ENCODE results near the gene AMOTL1.

DNA sequence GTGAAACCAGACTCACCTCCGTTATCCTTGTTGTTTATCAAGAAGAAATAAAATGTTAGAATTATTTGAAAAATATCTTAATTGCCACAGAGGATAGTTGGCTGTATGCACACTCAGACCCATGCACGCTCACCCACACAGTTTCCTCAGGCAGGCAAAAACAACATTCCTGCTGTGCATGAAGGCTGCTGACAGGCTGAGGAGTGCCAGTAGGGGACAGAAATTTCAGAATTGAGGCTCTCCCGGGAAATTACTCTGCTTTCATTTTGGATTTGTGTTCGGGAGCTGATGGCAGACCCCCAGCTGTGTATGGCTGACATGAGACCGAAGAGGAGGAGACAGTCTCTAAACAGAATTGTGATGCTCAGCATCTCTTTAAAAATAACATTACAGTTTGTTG lies 87.5 kb downstream of the AMOTL1 start:
- TF ChIP-seq, protein P1, sequence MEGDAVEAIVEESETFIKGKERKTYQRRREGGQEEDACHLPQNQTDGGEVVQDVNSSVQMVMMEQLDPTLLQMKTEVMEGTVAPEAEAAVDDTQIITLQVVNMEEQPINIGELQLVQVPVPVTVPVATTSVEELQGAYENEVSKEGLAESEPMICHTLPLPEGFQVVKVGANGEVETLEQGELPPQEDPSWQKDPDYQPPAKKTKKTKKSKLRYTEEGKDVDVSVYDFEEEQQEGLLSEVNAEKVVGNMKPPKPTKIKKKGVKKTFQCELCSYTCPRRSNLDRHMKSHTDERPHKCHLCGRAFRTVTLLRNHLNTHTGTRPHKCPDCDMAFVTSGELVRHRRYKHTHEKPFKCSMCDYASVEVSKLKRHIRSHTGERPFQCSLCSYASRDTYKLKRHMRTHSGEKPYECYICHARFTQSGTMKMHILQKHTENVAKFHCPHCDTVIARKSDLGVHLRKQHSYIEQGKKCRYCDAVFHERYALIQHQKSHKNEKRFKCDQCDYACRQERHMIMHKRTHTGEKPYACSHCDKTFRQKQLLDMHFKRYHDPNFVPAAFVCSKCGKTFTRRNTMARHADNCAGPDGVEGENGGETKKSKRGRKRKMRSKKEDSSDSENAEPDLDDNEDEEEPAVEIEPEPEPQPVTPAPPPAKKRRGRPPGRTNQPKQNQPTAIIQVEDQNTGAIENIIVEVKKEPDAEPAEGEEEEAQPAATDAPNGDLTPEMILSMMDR (IDR thresholded peaks at IDR 0.05; ENCODE audit: control extremely low read depth in 1 of 3, insufficient read depth in 1 of 3, low read depth in 1 of 3, low read length in 3 of 3): no peak
- TF ChIP-seq BRCA1 (IDR thresholded peaks at IDR 0.05; ENCODE audit: low read depth, low read length) (no peak), CTBP2 (IDR thresholded peaks at IDR 0.05; ENCODE audit: borderline replicate concordance, insufficient read depth, insufficient read length, low read length) (no peak), ZNF274 (IDR thresholded peaks at IDR 0.05; ENCODE audit: borderline replicate concordance, extremely low read depth, low read length) (no peak), CHD2 (IDR thresholded peaks at IDR 0.05; ENCODE audit: low read length) (no peak), FOSL1 (IDR thresholded peaks at IDR 0.05; ENCODE audit: insufficient read depth, low read depth, low read length) (no peak)
- TF ChIP-seq, protein P2, sequence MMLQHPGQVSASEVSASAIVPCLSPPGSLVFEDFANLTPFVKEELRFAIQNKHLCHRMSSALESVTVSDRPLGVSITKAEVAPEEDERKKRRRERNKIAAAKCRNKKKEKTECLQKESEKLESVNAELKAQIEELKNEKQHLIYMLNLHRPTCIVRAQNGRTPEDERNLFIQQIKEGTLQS (IDR thresholded peaks at IDR 0.05; ENCODE audit: insufficient read depth, low read depth, low read length): no peak
- TF ChIP-seq, protein P3, sequence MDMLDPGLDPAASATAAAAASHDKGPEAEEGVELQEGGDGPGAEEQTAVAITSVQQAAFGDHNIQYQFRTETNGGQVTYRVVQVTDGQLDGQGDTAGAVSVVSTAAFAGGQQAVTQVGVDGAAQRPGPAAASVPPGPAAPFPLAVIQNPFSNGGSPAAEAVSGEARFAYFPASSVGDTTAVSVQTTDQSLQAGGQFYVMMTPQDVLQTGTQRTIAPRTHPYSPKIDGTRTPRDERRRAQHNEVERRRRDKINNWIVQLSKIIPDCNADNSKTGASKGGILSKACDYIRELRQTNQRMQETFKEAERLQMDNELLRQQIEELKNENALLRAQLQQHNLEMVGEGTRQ (IDR thresholded peaks at IDR 0.05; ENCODE audit: low read length): no peak
